GM19193 (cell line): ENCODE results near the gene MRTFB.

Experiments
- POLR2A ChIP-seq: IDR thresholded peaks from 4 replicates; pipeline ENCODE4 v1.6.1; 2011; ENCODE audit not compliant: insufficient read depth, insufficient read length; ENCODE audit errors: extremely low read depth

The MRTFB gene

GRCh38 chr16:14202095-14202494 lies 131.0 kb downstream of the MRTFB start:
- TF ChIP-seq POLR2A: no peak

DNA sequence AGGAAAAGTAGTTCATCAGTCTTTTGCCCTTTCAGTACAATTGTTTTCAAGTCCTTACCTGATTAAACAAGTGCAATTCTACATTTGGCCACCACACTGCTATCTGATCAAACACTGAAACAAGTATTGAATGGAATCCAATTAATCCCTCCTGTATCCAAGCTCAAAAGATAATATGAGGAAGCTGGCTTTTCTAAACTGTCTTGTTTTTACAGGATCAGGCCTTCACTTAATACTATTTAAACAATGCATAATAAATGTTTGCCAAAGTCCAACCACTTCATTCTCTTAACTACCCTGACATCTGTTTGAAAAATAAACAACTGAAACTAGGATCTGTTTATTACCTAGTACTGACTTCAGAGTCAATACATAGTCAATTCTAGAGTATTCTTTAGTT lies 131.6 kb downstream of the MRTFB start:
- TF ChIP-seq POLR2A: no peak

DNA sequence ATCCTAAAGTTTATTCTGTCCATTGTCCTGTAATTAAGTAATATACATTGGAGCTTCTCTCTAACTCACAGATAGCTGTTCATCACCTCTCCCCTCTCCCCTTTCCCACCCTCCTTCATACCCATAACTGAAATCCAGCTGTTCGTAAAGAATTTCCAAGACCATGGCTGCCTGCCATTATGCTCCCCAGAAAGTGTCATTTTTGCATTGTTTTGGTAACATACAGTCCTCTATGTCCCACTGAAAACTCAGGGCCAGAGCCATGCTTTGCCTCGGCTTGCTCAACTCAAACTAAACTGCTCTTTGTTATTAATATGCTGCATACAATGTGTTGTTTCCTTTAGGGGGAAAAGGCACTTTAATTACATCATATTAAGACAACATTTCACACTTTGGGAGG lies 132.0 kb downstream of the MRTFB start:
- TF ChIP-seq POLR2A: no peak

DNA sequence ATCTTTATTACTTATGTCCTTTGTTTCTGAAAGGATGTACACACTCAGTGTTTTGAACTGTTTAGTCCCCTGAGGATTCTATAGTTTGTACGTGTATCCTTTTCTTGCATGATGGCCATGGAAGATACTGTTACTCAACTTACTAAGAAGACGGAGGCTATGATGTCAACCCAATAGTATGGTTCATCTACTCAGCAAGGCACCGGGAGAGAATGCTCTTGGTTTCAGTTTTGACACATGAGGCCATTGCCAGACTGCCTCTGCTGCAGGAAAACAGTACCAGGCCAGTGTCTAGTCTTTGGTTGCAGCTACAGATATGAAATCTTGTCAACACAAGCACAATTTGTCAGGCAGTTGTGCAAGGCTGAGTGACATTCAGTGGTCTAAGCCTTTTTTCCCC lies 134.5 kb downstream of the MRTFB start:
- no peak for TF ChIP-seq POLR2A

DNA sequence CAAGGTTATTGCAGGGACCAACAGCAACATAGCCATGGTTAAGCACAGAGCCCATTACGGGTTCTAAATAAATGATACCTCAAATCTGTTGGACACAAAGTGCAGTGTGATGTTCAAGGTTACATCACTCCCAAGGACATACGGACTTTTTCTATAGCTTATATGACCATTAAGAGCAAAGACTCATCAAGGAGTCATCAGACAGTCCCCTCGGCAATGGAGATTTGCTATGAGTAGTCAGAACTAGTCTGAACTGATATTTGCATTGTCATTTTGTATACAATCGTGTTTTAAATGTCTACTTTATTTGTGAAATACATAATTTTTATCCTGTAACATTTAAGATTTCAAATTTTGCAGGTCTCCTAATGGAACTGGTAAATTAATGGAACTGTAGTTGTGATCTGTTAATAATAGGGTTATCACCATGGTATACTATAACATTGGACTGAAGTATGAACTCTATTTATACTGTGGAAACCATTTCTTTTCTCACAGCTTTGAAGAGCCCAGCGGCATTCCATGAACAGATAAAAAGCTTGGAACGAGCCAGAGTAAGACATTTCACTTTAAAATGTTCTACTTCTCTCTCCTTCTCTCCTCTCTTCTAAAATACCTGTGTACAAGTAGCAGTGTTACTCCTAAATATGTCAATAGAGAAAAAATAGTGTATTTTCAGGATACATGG lies 140.9 kb downstream of the MRTFB start:
- no peak for TF ChIP-seq POLR2A

DNA sequence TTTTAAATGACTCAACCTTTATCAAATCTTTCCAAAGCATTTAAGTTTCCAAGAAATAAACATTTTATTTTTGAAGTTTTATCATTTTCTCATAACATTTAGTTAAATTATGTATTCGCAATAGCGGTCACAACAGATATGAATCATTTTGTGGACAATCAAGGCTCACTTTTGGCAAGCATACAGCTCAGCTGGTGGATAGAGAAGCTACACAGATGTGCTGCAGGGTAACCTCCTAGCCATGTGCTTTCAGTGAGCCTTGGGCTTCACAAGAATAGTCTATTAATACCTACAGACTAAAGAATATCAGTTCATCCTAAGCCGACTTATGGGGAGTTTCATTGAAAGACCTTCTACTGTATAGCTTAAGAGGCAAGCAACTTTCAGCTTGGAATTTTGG lies 144.8 kb downstream of the MRTFB start:
- no peak for TF ChIP-seq POLR2A

GRCh38 chr16:14219983-14220382 lies 148.9 kb downstream of the MRTFB start:
- no peak for TF ChIP-seq POLR2A

DNA sequence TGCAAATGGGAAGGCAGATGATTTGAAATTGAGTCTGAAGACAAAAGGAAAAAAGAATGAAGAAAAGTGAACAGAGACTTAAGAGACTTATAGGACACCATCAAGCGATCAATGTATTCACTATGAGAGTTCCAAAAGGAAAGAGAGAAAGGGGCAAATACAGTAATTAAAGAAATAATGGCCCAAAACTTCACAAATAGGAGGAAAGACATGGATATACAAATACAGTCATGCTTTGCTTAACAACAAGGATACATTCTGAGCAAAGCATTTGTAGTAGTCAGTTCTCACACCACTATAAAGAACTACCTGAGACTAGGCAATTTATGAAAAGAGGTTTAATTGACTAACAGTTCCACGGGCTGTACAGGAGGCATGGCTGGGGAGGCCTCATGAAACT lies 152.5 kb downstream of the MRTFB start:
- TF ChIP-seq POLR2A: no peak

GRCh38 chr16:14225457-14225856 lies 154.3 kb downstream of the MRTFB start:
- TF ChIP-seq POLR2A: no peak

DNA sequence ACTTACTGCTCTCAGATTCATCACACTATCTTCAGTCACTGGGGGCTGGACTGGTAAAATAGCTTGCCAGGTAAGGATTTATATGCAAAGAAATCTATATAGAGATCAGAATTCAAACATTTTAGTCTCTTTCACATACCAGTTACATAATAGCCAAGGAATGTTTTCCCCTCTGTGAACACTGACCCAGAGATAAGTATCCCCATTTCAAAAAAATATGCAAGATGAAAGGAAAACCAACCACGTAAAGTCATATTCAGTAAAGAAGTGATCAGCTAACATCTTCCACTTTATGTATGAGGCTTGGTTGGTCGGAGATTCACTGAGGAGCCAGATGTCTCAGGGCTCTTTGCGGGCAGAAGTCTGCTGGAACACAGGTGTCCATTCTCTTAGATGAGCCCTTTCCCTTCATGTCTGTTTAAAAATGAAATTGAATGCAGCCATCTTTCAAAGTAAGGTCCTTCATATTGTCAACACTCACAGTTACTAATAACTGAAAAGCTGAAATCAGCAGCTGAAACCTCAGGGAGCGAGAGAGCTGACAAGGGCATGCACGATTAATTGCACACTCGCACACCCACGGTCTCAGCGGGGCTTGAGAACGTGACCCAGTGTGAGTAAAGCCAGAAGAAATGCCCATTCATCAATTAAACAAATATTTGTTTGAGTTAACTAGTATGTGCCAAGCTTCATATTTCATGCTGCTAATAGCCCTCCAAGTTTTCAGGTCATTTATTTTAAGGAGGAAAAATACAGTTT lies 161.2 kb downstream of the MRTFB start:
- no peak for TF ChIP-seq POLR2A

DNA sequence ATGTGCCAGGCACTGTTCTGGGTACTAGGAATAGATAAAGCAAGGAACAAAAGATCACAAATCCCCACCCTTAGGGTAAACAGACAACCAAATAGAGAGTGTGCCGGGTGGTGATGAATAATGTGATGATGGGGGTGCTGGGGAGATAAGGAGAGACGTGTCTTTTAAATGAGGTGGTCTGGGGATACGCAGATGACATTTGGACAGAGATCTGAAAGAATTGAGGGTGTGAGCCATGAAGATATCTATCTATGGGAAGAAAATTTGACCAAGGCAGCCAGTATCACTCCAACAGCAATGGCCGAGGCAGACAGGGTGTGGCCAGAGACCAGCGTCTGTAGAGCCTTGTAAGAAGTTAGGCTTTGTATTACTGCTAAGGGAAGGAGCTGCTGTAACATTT lies 165.3 kb downstream of the MRTFB start:
- no peak for TF ChIP-seq POLR2A

DNA sequence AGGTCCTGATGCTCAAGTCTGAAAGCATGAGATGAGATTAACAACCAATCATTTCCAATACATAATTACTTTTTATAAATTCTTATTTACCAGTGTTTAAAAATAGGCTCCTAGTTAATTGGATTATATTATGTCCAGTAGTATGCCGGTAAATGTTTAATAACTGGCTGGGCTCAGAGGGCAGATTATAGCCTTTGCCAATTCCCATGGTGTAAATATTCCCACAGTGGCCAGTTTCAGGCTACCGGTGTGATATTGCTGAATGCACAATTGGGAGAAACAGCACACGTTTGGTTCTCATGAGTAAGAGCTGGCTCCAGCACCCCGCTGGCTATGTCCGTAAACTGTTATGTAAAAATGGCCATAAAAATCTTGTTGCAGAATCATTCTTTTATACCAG lies 167.6 kb downstream of the MRTFB start:
- no peak for TF ChIP-seq POLR2A

DNA sequence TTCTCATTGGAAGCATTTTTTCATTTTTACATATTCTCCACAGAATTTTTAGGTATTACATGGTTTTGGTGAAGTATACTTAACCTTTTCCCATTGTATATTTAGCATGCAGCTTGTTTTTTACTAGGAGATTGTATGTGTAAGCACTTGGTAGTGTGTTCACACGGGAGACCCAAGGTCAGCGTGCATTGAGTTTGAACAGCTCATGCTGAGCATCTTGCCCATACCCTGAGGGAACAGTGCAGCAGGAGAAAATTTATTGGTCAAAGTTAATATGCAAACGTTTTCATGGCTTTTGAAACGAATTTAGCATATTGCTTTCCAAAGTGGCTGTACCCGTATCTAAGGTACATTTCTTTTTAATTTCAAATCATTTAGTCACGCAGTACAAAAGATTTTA lies 168.7 kb downstream of the MRTFB start:
- TF ChIP-seq POLR2A: no peak

- TF ChIP-seq POLR2A: no peak
These were observed 169.2 kb downstream of the MRTFB start for GRCh38 chr16:14240219-14240843.

DNA sequence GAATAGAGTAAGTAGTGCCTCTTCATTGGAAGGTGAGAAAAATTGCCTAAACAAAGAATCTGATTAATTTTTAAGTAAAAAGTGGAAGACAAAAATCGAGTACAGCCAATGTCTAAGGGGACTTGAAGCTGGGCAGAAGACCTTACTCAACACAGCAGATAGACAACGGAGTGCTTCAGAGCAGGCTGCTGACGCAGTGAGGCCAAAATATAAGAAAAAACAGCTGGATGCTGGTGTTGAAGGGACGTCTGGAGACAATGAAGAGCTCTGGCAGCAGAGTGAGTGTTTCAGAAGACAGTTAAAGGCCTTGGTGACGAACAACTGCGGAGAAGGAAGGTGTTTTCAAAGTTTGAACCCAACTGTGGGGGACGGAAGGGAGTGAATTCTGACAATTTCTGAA lies 169.8 kb downstream of the MRTFB start:
- TF ChIP-seq POLR2A: no peak

- no peak for TF ChIP-seq POLR2A
These were observed 170.5 kb downstream of the MRTFB start for GRCh38 chr16:14241631-14242030.
